Activated CD8-positive, alpha-beta memory T cell treated with anti-CD3 and anti-CD28 coated beads, Interleukin-2, amount 10 ng/mL, durations not matched to agents 7 days and 5 days (primary cell): ENCODE results near the gene FAM221B. TPM values are rescaled to one million over a fixed set of nuclear protein-coding genes. Genes with fewer than 3 reads are reported as not detected.

Experiments used
- ATAC-seq: fragments of 150-1000 bp; cut with Tn5 transposase; one replicate; pipeline ENCODE4 v1.10.0; 2021; ENCODE audit warnings: moderate library complexity
- CTCF ChIA-PET: fragments of 350-600 bp; sonication (Branson Sonifier 250); formaldehyde crosslinking; loops from one replicate; lab custom pipeline; 2021; ENCODE audit warnings: antibody characterized with exemption; lab: Charles Lee
- DNase-seq: peaks from one replicate; pipeline ENCODE4 v3.0.0-alpha.2; 2020
- H3K27ac Mint-ChIP-seq: one replicate; pipeline ENCODE4 v1.8.0; 2021; ENCODE audit warnings: mild to moderate bottlenecking, mixed read lengths
- H3K27me3 Mint-ChIP-seq: one replicate; pipeline ENCODE4 v1.8.0; 2021; ENCODE audit warnings: mixed read lengths
- H3K36me3 Mint-ChIP-seq: one replicate; pipeline ENCODE4 v1.8.0; 2021; ENCODE audit warnings: mild to moderate bottlenecking, mixed read lengths
- H3K4me1 Mint-ChIP-seq: one replicate; pipeline ENCODE4 v1.8.0; 2021; ENCODE audit warnings: mixed read lengths
- H3K4me3 Mint-ChIP-seq: one replicate; pipeline ENCODE4 v1.8.0; 2021; ENCODE audit warnings: mild to moderate bottlenecking, moderate library complexity, mixed read lengths
- H3K9me3 Mint-ChIP-seq: one replicate; pipeline ENCODE4 v1.8.0; 2022; ENCODE audit warnings: low read depth, mixed read lengths
- total RNA-seq, 2 experiments: library from RNA; stranded (reverse); gene quantifications; one replicate each; pipeline ENCODE4 v1.2.3, GENCODE V29; 2021

Gene FAM221B
- total RNA-seq, 2 experiments from 2014 or later, result not detected

DNA sequence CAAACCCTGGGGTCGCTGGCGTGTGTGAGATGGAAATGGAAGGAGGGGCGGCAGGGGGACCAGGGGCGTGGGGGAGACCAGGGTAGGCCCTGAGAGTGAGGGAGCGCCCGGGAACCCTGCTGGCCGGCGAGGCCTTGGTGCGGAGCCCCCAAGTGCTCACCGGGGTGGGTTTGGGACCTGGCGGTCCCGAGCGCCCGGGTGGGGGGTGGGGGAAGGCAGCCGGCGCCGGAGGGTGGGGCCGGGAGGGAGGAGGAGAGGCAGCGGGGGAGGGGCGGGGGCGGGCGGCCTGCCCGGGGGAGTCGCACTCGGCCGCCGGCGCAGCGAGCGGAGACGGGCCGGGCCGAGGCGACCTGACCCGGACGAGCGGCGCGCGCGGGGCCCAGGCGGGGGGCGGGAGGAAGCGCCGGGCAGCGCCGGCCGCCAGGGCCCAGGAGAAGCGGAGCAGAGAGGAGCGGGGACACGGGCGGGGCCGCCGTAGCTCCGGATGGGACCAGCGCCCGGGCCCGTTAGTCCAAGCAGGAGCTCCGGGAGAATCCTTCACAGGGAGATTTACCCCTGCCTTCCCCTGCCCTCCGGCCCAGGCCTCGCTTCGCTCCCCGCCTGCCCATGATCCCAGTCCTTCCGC lies 37.1 kb downstream of the FAM221B start, which contains the start of gene NPR2:
Gene NPR2, plus strand, starts transcription at position 295 of the 625 bp plus-strand sequence. CDS start 818 bp downstream, outside the sequence.
- CTCF ChIA-PET, result interaction anchor here (0.7 to 2.5 kb wide), 2 partner anchors 35 to 38 kb away, joined by 3 to 11 read pairs; partner anchors contain the start of genes FAM221B and TMEM8B
- DNase-seq (no peak), ATAC-seq (no peak)
- Mint-ChIP-seq H3K36me3 (no peaks in the 10 kb centered on the region), H3K4me1 (peaks cover 14% of the 10 kb centered on the region), H3K4me3 (no peak within 1 kb of the TSS), H3K27ac (no peak within 1 kb of the TSS), H3K27me3 (no peaks in the 10 kb centered on the region), H3K9me3 (no peaks in the 10 kb centered on the region)

DNA sequence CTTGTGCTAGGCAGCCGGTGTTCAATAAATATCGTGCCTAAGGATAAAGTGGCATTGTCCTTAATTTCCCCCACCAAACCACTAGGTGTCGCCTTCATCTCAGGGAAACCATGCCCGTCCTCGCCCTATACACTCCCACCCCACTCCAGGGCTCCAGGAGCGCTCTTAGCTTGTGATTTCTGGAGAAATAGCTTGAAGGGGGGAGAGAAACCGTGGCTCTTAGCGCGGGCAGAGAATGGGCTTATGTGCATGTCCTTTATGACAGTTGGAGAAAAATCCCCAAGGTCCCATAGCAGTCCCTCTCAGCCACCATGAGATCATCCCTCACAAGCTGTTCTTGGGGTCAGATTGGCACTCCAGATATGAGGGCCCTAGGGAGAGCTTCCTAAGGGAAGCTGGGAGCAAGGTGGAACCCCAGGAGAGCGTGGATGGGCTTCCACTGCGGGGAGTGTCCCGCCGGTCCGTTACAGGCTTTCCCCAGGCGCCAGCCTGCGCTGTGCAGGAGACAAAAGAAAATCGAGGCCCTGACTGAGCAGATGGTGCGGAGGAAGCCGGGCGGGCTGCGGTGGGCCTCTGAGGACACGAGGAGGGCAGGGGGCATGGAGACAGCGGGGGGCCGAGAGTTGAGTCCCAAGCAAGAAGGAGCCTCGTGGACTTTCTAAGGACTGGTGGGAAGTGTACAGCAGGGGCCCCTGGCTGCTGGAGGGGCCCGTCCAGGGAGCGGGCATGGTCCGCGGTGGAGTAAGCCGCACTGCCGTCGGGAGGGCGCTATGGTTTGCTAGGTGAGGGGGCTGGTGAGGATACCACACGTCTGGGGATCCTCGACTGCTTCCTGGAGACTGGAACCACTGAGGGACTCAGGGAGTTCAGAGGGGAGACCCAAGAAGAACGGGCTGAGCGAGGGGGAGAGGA lies 37.9 kb downstream of the FAM221B start:
- H3K27ac Mint-ChIP-seq, result no peak overlapping the region
- no peaks in the 10 kb centered on the region for H3K27me3 Mint-ChIP-seq
- DNase-seq (peak; percentile 69), ATAC-seq (peak; percentile 89)
- H3K36me3 Mint-ChIP-seq, result peaks cover 1% of the 10 kb centered on the region
- no peaks in the 10 kb centered on the region for H3K9me3 Mint-ChIP-seq
- CTCF ChIA-PET, result interaction anchor here (0.6 to 3.7 kb wide), 34 partner anchors 9 to 170 kb away, joined by 3 to 76 read pairs (median 4); partner anchors contain the start of genes CREB3, FAM221B, GBA2 and HINT2
- H3K4me3 Mint-ChIP-seq, result no peak overlapping the region
- H3K4me1 Mint-ChIP-seq, result peaks cover 11% of the 10 kb centered on the region

DNA sequence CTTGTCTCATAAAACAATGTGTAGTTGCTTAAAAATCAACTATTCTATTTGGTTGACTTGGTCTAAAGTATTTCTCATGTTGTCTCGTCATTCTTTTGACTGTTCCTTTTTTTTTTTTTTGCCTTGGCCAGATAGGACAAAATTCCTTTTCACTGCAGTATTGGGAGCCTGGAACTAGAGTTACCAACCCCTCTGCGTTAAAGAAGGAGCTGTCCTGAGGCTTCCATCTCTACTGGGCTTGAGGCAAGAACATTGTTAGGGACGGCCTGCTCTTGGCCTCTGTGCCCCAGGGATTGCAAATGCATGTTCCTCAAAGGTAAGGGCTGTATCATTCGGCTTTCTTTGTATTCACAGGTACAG lies 38.5 kb downstream of the FAM221B start:
- H3K27me3 Mint-ChIP-seq, result no peaks in the 10 kb centered on the region
- DNase-seq (no peak), ATAC-seq (peak; percentile 16)
- no peak overlapping the region for H3K27ac Mint-ChIP-seq
- no peaks in the 10 kb centered on the region for H3K9me3 Mint-ChIP-seq
- H3K4me1 Mint-ChIP-seq, result peaks cover 10% of the 10 kb centered on the region
- H3K36me3 Mint-ChIP-seq, result peaks cover 2% of the 10 kb centered on the region
- CTCF ChIA-PET, result interaction anchor here (0.6 to 3.7 kb wide), 33 partner anchors 8 to 169 kb away, joined by 3 to 76 read pairs (median 5); partner anchors contain the start of genes CREB3, FAM221B, GBA2 and HINT2
- H3K4me3 Mint-ChIP-seq, result no peak overlapping the region

DNA sequence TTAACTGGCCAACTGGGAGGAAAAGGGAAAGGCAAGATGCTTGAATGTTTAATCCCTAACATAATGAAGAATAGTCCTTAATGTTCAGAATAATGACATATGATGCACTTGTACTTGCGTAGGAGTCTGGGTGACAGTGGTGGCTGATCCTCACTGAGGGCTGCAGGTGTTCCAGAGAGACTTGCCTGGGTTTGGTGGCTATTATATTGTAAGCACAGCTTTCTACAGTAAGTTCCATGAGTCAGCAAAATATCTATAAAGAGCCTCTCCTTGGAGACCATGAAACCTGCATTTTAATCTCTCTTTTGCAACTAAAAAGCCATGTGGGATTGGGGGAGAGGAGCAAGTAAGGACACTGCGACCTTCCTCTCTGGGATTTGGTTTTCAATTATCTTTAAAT lies 39.0 kb downstream of the FAM221B start:
- H3K27me3 Mint-ChIP-seq, result no peaks in the 10 kb centered on the region
- H3K4me3 Mint-ChIP-seq, result no peak overlapping the region
- H3K9me3 Mint-ChIP-seq, result no peaks in the 10 kb centered on the region
- CTCF ChIA-PET, result interaction anchor here (0.6 to 3.7 kb wide), 34 partner anchors 8 to 169 kb away, joined by 3 to 76 read pairs (median 5); partner anchors contain the start of genes CREB3, FAM221B, GBA2 and HINT2
- peaks cover 2% of the 10 kb centered on the region for H3K36me3 Mint-ChIP-seq
- ATAC-seq (no peak), DNase-seq (no peak)
- H3K27ac Mint-ChIP-seq, result no peak overlapping the region
- H3K4me1 Mint-ChIP-seq, result peaks cover 8% of the 10 kb centered on the region

DNA sequence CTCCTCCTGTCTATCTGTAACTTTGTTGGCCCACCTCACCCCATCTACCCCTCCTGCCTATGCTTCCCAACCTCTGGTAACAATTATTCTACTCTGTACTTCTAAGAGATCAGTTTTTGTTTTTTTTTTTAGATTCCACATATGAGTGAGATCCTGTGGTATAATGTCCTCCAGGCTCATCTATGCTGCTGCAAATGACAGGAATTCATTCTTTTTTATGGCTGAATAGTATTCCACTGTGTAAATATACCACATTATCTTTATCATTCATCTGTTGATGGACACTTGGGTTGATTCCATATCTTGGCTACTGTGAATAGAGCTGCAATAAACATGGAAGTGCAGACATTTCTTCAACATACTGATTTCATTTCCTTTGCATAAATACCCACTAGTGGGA lies 45.1 kb downstream of the FAM221B start:
- no peak overlapping the region for H3K27ac Mint-ChIP-seq
- DNase-seq (no peak), ATAC-seq (no peak)
- no peak overlapping the region for H3K4me3 Mint-ChIP-seq
- CTCF ChIA-PET, result interaction anchor here (0.7 to 1.2 kb wide), 3 partner anchors 12 to 99 kb away, joined by 3 to 4 read pairs (median 3); no protein-coding TSS in a partner anchor
- H3K27me3 Mint-ChIP-seq, result no peaks in the 10 kb centered on the region
- H3K9me3 Mint-ChIP-seq, result no peaks in the 10 kb centered on the region
- no peaks in the 10 kb centered on the region for H3K4me1 Mint-ChIP-seq
- peaks cover 18% of the 10 kb centered on the region for H3K36me3 Mint-ChIP-seq

GRCh38 chr9:35781066-35781465 lies 47.5 kb downstream of the FAM221B start:
- no peak for ATAC-seq
- CTCF ChIA-PET, result interaction anchor here (1.4 kb wide), 1 partner anchor 9 kb away, joined by 5 read pairs; no protein-coding TSS in a partner anchor
- no peak for DNase-seq
- Mint-ChIP-seq H3K27me3 (no peaks in the 10 kb centered on the region), H3K9me3 (no peaks in the 10 kb centered on the region), H3K36me3 (peaks cover 20% of the 10 kb centered on the region), H3K27ac (no peak overlapping the region), H3K4me3 (no peak overlapping the region), H3K4me1 (peaks cover 2% of the 10 kb centered on the region)

- Mint-ChIP-seq H3K4me1 (peaks cover 2% of the 10 kb centered on the region), H3K36me3 (peaks cover 12% of the 10 kb centered on the region), H3K27me3 (no peaks in the 10 kb centered on the region), H3K27ac (no peak overlapping the region), H3K9me3 (no peaks in the 10 kb centered on the region), H3K4me3 (no peak overlapping the region)
- CTCF ChIA-PET, result interaction anchor here (0.7 to 2.1 kb wide), 5 partner anchors 8 to 104 kb away, joined by 3 to 7 read pairs (median 3); no protein-coding TSS in a partner anchor
- DNase-seq (no peak), ATAC-seq (no peak)
These were observed 50.0 kb downstream of the FAM221B start for GRCh38 chr9:35778496-35778895.

DNA sequence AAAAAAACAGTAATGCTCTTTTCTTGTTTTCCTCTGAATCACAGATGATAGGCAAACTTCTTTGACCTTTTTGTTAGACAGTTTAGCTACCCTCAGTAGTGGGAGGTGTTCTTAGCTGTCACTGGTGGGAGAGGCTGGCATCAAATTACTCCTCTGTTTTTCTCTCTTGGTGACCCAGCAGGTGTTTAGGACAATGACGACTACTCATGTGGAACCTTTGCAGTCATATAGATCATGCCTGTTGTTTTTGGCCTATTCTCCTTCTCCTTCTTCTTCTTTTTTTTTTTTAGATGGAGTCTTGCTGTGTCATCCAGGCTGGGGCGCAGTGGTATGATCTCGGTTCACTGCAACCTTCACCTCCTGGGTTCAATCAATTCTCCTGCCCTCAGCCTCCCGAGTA lies 52.5 kb downstream of the FAM221B start:
- Mint-ChIP-seq H3K4me3 (no peak overlapping the region), H3K27me3 (no peaks in the 10 kb centered on the region), H3K27ac (no peak overlapping the region), H3K4me1 (peaks cover 2% of the 10 kb centered on the region), H3K9me3 (no peaks in the 10 kb centered on the region), H3K36me3 (peaks cover 8% of the 10 kb centered on the region)
- no peak for ATAC-seq
- CTCF ChIA-PET, result interaction anchor here (0.7 to 1.9 kb wide), 5 partner anchors 14 to 106 kb away, joined by 3 to 11 read pairs (median 4); no protein-coding TSS in a partner anchor
- no peak for DNase-seq

GRCh38 chr9:35774907-35775635 lies 53.5 kb downstream of the FAM221B start:
- H3K4me1 Mint-ChIP-seq, result peaks cover 2% of the 10 kb centered on the region
- CTCF ChIA-PET, result interaction anchor here (0.6 to 1.9 kb wide), 6 partner anchors 15 to 668 kb away, joined by 3 to 11 read pairs (median 4); no protein-coding TSS in a partner anchor
- peaks cover 3% of the 10 kb centered on the region for H3K36me3 Mint-ChIP-seq
- no peaks in the 10 kb centered on the region for H3K27me3 Mint-ChIP-seq
- no peaks in the 10 kb centered on the region for H3K9me3 Mint-ChIP-seq
- DNase-seq (no peak), ATAC-seq (no peak)
- H3K27ac Mint-ChIP-seq, result peak overlapping the region; percentile 41
- H3K4me3 Mint-ChIP-seq, result no peak overlapping the region

- DNase-seq (no peak), ATAC-seq (no peak)
- Mint-ChIP-seq H3K9me3 (no peaks in the 10 kb centered on the region), H3K4me1 (no peaks in the 10 kb centered on the region), H3K36me3 (no peaks in the 10 kb centered on the region), H3K27ac (no peak overlapping the region), H3K27me3 (no peaks in the 10 kb centered on the region), H3K4me3 (no peak overlapping the region)
- CTCF ChIA-PET, result interaction anchor here (1.3 to 4.5 kb wide), 4 partner anchors 11 to 110 kb away, joined by 3 to 12 read pairs (median 7); no protein-coding TSS in a partner anchor
These were observed 56.6 kb downstream of the FAM221B start for GRCh38 chr9:35771943-35772342.

GRCh38 chr9:35771534-35771933 lies 57.0 kb downstream of the FAM221B start:
- CTCF ChIA-PET, result interaction anchor here (1.3 to 4.5 kb wide), 3 partner anchors 11 to 111 kb away, joined by 3 to 12 read pairs (median 7); no protein-coding TSS in a partner anchor
- DNase-seq (no peak), ATAC-seq (no peak)
- Mint-ChIP-seq H3K9me3 (no peaks in the 10 kb centered on the region), H3K36me3 (no peaks in the 10 kb centered on the region), H3K4me3 (no peak overlapping the region), H3K27me3 (no peaks in the 10 kb centered on the region), H3K27ac (no peak overlapping the region), H3K4me1 (no peaks in the 10 kb centered on the region)

GRCh38 chr9:35771075-35771433 lies 57.5 kb downstream of the FAM221B start:
- DNase-seq (no peak), ATAC-seq (no peak)
- Mint-ChIP-seq H3K36me3 (no peaks in the 10 kb centered on the region), H3K27ac (no peak overlapping the region), H3K4me1 (no peaks in the 10 kb centered on the region), H3K9me3 (no peaks in the 10 kb centered on the region), H3K4me3 (no peak overlapping the region), H3K27me3 (no peaks in the 10 kb centered on the region)
- CTCF ChIA-PET, result interaction anchor here (0.9 to 4.5 kb wide), 4 partner anchors 12 to 111 kb away, joined by 3 to 12 read pairs (median 5); no protein-coding TSS in a partner anchor
